Stomach (tissue), 9 donors: Measurements from ENCODE around the gene SDHC. TPM values are rescaled to one million over a fixed set of nuclear protein-coding genes. Genes with fewer than 3 reads are reported as not detected.

Experiments
- DNase-seq, 2 donors: peaks; one replicate each; pipeline versions ENCODE4 v3.0.0 to v3.0.0-alpha.2; 2013 to 2019
- H3K27ac ChIP-seq, 5 donors: fragments of 200-600 bp in 4 of 5; sonication (generic) in 4 of 5; one replicate each; pipeline ENCODE4 v1.5.1; 2013 to 2019; ENCODE audit warnings: mild to moderate bottlenecking in 1 of 5, moderate library complexity in 1 of 5
- H3K27me3 ChIP-seq, 3 donors: fragments of 200-600 bp; sonication (generic); one replicate each; pipeline ENCODE4 v1.5.1; 2017 to 2019; ENCODE audit warnings: mixed run types in 1 of 3
- H3K36me3 ChIP-seq, 4 donors: fragments of 200-600 bp; sonication (generic); 1 replicate in 3 of 4; 2 replicates in 1 of 4; pipeline ENCODE4 v1.5.1; 2016 to 2019
- H3K4me1 ChIP-seq, 4 donors: fragments of 200-600 bp; sonication (generic); one replicate each; pipeline ENCODE4 v1.5.1; 2016 to 2019
- H3K4me3 ChIP-seq, 4 donors: fragments of 200-600 bp; sonication (generic) in 3 of 4; one replicate each; pipeline ENCODE4 v1.5.1; 2016 to 2019; ENCODE audit warnings: mild to moderate bottlenecking in 1 of 4
- H3K9me3 ChIP-seq, 4 donors: fragments of 200-600 bp; sonication (generic); one replicate each; pipeline ENCODE4 v1.5.1; 2016 to 2019
- EP300 ChIP-seq: sonication (generic); formaldehyde crosslinking; IDR thresholded peaks from one replicate; pipeline ENCODE4 v1.6.1; 2017; ENCODE audit warnings: antibody characterized with exemption
- POLR2A ChIP-seq, 4 donors: fragments of 450-650 bp; IDR thresholded peaks; one replicate each; pipeline ENCODE4 v1.6.1; 2016; ENCODE audit warnings: antibody characterized with exemption in 4 of 4, control low read depth in 2 of 4, mild to moderate bottlenecking in 1 of 4, moderate library complexity in 1 of 4
- POLR2AphosphoS5 ChIP-seq, 3 donors: sonication (generic); formaldehyde crosslinking; IDR thresholded peaks; one replicate each; pipeline ENCODE4 v1.6.1; 2016; ENCODE audit warnings: antibody characterized with exemption in 3 of 3
- WGBS, 5 donors: extraction: QIAGEN DNeasy Blood & Tissue Kit in 3 of 5; methylation state at CpG; one replicate each; pipeline versions ENCODE4 v1.1.5 to v1.1.7; 2013 to 2018; 5-methylcytosine and 5-hydroxymethylcytosine counted together
- intact Hi-C: fragments of 100-400 bp; cut with DNase I; formaldehyde crosslinking; loops from one replicate; pipeline ENCODE4 v1.15.1; 2023; ENCODE audit warnings: low total_unique reads
- polyA plus RNA-seq, 3 donors: library from polyadenylated mRNA; stranded (reverse); fragments of 200-250 nt; gene quantifications; one replicate each; pipeline ENCODE4 v1.2.3, GENCODE V29; 2013
- total RNA-seq, 5 donors: library from RNA; depleted of rRNA; stranded (reverse); fragments of >200 nt; gene quantifications; one replicate each; pipeline versions ENCODE4 v1.1.0 to v1.2.3, GENCODE V29; 2014 to 2016
- TF ChIP-seq, protein P1 (sequence below), 7 experiments: fragments of 450-650 bp in 4 of 7; fragments of 200-600 bp in 3 of 7; sonication (generic) in 3 of 7; IDR thresholded peaks; one replicate each; pipeline ENCODE4 v1.5.1; 2016 to 2019; ENCODE audit warnings: antibody characterized with exemption in 7 of 7, control low read depth in 2 of 7, mild to moderate bottlenecking in 1 of 7
- donor health status: healthy with polysubstance abuse.
- donor health status: Bipolar disorder and iron deficiency.
- donor health status: healthy.

Gene SDHC
- total and polyA plus RNA-seq, 8 donors, result 28.3 to 165 (median 92.3) TPM

DNA sequence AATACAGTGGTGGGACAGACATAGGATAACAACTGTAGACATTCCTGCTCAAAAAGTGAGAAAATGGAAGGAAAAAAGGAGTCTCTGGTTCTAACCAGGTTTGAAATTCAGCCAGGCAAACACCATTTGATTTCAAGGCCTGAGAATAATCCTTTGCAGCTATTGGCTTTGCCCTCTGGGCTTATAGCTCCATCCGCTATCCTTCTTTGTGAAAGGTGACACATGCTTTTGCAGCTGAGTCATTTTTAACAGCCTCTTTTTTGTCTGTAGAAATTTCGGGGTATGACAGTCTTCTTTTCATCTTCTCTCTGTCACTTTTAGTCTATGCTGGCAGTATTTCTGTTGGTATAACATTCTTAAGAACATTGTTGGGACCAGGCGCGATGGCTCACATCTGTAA, 16.2 kb downstream of the SDHC start:
- intact Hi-C loops, result no loop called here
- Histone ChIP-seq H3K4me3 (no peak overlapping the region), H3K4me1 (no peaks in the 10 kb centered on the region), H3K27me3 (no peaks in the 10 kb centered on the region), H3K27ac (no peak overlapping the region), H3K9me3 (no peaks in the 10 kb centered on the region), H3K36me3 (peaks cover 42 to 99% (median 99%) of the 10 kb centered on the region in 4 donors)
- 82 to 98% (median 95%) methylated on average over 4 of the region's 4 CpGs for WGBS, 5 donors
- DNase-seq, result no peak
- TF ChIP-seq POLR2AphosphoS5 (IDR thresholded peaks at IDR 0.05) (no peak), EP300 (no peak), POLR2A (IDR thresholded peaks at IDR 0.05) (no peak)
- TF ChIP-seq, protein P1, sequence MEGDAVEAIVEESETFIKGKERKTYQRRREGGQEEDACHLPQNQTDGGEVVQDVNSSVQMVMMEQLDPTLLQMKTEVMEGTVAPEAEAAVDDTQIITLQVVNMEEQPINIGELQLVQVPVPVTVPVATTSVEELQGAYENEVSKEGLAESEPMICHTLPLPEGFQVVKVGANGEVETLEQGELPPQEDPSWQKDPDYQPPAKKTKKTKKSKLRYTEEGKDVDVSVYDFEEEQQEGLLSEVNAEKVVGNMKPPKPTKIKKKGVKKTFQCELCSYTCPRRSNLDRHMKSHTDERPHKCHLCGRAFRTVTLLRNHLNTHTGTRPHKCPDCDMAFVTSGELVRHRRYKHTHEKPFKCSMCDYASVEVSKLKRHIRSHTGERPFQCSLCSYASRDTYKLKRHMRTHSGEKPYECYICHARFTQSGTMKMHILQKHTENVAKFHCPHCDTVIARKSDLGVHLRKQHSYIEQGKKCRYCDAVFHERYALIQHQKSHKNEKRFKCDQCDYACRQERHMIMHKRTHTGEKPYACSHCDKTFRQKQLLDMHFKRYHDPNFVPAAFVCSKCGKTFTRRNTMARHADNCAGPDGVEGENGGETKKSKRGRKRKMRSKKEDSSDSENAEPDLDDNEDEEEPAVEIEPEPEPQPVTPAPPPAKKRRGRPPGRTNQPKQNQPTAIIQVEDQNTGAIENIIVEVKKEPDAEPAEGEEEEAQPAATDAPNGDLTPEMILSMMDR (IDR thresholded peaks at IDR 0.05), result no peak

- Histone ChIP-seq H3K4me3 (no peak overlapping the region), H3K27me3 (no peaks in the 10 kb centered on the region), H3K27ac (no peak overlapping the region), H3K36me3 (peaks cover 45 to 96% (median 93%) of the 10 kb centered on the region in 4 donors), H3K9me3 (no peaks in the 10 kb centered on the region), H3K4me1 (peaks cover 0 to 13% (median 3%) of the 10 kb centered on the region in 4 donors)
- WGBS, 5 donors, result 93 to 97% (median 94%) methylated on average over 9 of the region's 9 CpGs
- no peak for DNase-seq
- intact Hi-C loops, result no loop called here
- TF ChIP-seq POLR2AphosphoS5 (IDR thresholded peaks at IDR 0.05), result no peak
- no peak for TF ChIP-seq POLR2A (IDR thresholded peaks at IDR 0.05)
- TF ChIP-seq EP300, result no peak
Measured at GRCh38 chr1:161333166-161333565, 19.0 kb downstream of the SDHC start.

GRCh38 chr1:161335796-161336195, 21.6 kb downstream of the SDHC start:
- TF ChIP-seq EP300 (no peak), POLR2AphosphoS5 (IDR thresholded peaks at IDR 0.05) (no peak), POLR2A (IDR thresholded peaks at IDR 0.05) (no peak)
- TF ChIP-seq, protein P1 (IDR thresholded peaks at IDR 0.05), result no peak
- intact Hi-C loops, result no loop called here
- Histone ChIP-seq H3K27me3 (no peaks in the 10 kb centered on the region), H3K36me3 (peaks cover 32 to 90% (median 90%) of the 10 kb centered on the region in 4 donors), H3K4me1 (peaks cover 0 to 13% (median 3%) of the 10 kb centered on the region in 4 donors), H3K27ac (no peak overlapping the region), H3K4me3 (no peak overlapping the region), H3K9me3 (no peaks in the 10 kb centered on the region)
- DNase-seq, result no peak
- WGBS, 5 donors, result 79 to 91% (median 85%) methylated on average over 3 of the region's 3 CpGs

DNA sequence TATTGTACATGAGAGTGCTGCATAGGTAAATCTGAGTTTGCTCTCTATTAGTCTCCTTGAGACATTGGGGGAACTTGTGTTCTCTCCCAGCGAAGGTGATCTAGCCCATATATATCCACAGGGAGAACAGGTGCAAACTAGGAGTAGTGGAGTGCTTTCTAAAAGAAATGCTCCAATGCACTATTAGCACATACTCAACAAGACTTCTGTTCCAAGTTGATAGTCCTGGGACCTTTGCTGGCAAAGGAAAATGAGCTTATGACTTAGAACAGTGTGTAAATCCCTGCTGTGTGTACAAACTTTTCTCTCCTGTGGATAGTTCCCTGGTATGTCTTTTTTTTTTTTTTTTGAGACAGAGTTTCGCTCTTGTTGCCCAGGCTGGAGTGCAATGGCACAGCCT, 28.0 kb downstream of the SDHC start:
- H3K27ac ChIP-seq, result no peak overlapping the region
- intact Hi-C loops, result no loop called here
- no peaks in the 10 kb centered on the region for H3K9me3 ChIP-seq
- TF ChIP-seq, protein P1 (IDR thresholded peaks at IDR 0.05), result no peak
- no peak for TF ChIP-seq POLR2AphosphoS5 (IDR thresholded peaks at IDR 0.05)
- no peak for TF ChIP-seq POLR2A (IDR thresholded peaks at IDR 0.05)
- no peak for TF ChIP-seq EP300
- no peak overlapping the region for H3K4me3 ChIP-seq
- 92 to 98% (median 97%) methylated on average over 2 of the region's 2 CpGs for WGBS, 5 donors
- peaks cover 0 to 4% (median 0%) of the 10 kb centered on the region in 4 donors for H3K4me1 ChIP-seq
- no peak for DNase-seq
- H3K27me3 ChIP-seq, result no peaks in the 10 kb centered on the region
- H3K36me3 ChIP-seq, result peaks cover 35 to 92% (median 87%) of the 10 kb centered on the region in 4 donors

DNA sequence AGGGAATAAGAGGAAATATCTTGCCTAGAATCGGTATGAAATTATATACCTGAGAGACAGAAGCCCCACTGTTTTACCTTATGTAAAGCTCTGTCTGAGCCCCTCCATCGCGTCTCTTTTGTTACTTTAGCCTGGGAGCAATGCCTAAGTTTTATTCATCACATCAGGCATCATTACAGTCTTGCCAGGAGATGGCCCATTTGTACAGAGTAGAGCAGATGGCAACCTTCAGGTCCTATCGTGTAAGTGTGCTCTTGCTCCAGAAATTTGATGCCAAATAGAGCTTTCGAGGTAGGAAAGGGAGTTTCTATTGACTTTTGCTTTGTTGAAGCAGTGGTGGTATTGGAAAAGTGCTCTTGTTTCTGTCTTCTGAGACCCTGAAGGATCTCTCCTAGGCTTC, 28.6 kb downstream of the SDHC start:
- DNase-seq, result no peak
- peaks cover 34 to 92% (median 89%) of the 10 kb centered on the region in 4 donors for H3K36me3 ChIP-seq
- no peaks in the 10 kb centered on the region for H3K4me1 ChIP-seq
- 94 to 97% (median 94%) methylated on average over 5 of the region's 5 CpGs for WGBS, 5 donors
- TF ChIP-seq EP300 (no peak), POLR2AphosphoS5 (IDR thresholded peaks at IDR 0.05) (no peak), POLR2A (IDR thresholded peaks at IDR 0.05) (no peak)
- TF ChIP-seq, protein P1 (IDR thresholded peaks at IDR 0.05), result no peak
- intact Hi-C loops, result no loop called here
- H3K4me3 ChIP-seq, result no peak overlapping the region
- H3K27ac ChIP-seq, result no peak overlapping the region
- H3K27me3 ChIP-seq, result no peaks in the 10 kb centered on the region
- H3K9me3 ChIP-seq, result no peaks in the 10 kb centered on the region
